NCI-H187 treated with DMSO at 0.1 percent for 48 hours (cell line): ENCODE measurements around the gene ERCC5.

Experiments used
- DNase-seq: peaks from one replicate; lab custom pipeline; 2025; lab: John Stamatoyannopoulos, UW

ERCC5 gene

DNA sequence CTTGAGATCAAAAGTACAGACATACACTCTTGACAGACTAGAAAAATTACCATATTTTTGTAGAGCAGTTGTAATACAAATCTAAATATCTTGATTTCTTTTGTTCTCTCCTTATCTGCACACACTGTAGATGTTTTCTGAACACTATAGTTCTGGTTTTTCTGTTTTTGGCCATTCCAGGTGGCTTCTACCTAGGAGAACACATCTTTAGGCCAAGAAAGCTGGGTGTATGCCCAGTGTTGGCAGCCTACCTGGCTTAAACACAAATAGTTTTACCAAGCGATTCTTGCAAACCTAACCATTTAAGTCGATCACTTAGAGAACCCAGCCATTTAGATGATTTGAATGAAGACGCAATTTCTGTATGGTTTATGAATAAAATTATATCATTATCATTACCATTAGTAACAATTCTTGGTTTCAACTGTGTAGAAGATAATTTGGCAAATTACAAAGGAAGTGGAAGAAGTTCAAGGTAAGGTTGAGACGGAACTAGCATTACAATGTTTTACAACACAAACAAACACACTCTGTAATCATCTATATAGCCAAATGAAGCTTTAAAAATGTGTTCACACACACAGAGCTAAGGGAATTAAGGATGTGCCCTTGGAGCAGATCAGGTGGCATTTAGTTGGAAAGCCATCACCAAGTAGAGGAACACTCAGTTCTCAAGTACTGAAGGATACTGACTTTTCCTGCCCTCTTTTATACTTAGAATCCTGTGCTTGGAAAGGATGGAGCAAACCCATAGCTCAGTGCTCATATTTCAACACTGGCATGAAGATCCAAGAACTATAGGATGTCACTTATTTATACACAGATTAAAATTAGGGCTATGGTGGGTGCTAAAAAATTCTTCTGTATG, 36.2 kb downstream of the ERCC5 start:
- no peak for DNase-seq

DNA sequence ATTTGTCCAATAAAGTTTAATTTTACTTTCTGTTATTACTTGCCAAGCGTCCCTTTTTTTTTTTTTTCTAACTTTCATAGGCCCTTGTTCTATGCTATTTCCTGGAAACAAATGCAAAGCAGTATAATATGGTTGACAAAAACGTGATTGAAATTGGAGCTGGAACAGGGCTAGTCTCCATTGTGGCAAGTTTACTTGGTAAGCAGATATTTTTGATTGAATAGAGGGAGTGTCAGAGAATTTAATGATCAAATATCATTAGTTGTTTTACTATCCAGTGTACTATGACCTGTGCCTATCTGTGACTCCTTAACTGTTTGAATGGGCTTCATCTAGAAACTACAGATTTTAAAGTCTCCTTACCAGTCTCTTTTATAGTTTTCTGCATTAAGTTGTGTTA, 46.7 kb downstream of the ERCC5 start:
- no peak for DNase-seq

DNA sequence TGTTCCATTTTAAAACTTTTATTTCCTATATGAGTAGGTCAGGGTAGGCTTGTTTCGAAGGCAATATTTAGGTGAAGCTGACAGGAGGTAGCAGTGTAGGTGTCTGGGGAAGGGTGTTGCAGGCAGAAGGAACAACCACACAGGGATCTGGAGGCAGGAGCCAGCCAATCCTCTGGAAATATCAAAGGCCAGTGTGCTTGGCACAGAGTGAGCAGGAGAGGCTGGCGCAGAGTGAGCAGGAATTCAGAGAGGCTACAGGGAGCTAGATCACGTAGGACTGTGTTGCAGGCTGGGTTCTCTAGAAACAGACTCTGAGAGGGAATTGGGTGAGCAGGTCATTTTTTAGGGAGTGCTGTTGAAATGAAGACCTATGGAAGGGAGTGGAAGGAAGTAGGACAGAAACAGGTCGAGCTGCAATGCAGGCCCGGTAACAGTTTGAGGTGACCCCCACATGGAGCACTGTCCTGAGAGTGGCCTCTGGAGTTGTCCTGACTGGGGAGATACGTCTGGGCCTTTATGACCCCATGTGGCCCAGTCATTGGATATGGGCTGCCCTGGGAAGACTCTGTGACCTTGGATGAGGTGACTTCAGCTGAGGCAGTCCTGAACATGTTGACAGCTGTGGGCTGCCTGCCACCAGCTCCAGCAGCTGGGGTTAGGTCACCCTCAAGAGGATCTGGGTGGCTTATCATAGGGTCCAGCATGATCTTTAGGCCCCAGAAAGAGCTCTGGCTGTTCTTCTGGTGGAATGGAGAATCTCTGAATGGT, 51.7 kb downstream of the ERCC5 start:
- no peak for DNase-seq

DNA sequence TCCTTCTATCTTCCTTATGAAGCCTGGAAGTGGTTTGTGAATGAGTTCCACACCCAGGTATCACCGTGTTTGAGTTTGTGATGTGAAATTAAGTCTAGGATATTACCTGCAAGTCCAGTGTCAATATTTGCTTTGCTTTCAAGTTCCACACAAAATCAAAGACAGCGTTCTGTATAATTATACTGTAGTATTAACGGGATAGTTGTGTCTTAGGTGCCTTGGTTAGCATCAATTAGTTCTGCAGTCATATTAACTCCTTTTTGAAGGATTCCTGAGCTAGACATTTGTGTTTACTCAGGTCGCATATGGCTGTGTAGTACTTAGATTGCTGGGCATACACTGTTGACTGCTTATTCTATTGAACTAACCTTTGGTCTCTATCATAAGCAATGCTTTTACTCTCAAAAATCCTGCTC, 54.4 kb downstream of the ERCC5 start:
- DNase-seq = no peak

DNA sequence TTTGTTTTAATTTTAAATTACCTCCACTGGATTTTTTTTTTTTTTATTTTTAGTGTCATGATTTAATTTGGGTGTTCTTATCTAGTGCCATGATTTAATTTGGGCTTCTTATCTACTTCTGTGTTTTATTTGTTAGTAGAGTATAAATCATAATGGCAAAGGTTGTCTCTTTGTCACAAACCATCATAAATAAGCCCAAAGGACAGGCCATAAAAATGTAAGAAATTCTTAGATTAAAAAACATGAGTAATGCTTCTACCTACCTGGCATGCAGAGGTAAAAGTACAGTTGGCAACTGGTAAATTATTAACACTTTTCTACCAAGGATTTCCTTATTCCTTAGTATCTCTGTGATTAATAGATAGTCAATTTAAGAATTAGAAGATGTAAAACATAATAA, 55.2 kb downstream of the ERCC5 start:
- no peak for DNase-seq

DNA sequence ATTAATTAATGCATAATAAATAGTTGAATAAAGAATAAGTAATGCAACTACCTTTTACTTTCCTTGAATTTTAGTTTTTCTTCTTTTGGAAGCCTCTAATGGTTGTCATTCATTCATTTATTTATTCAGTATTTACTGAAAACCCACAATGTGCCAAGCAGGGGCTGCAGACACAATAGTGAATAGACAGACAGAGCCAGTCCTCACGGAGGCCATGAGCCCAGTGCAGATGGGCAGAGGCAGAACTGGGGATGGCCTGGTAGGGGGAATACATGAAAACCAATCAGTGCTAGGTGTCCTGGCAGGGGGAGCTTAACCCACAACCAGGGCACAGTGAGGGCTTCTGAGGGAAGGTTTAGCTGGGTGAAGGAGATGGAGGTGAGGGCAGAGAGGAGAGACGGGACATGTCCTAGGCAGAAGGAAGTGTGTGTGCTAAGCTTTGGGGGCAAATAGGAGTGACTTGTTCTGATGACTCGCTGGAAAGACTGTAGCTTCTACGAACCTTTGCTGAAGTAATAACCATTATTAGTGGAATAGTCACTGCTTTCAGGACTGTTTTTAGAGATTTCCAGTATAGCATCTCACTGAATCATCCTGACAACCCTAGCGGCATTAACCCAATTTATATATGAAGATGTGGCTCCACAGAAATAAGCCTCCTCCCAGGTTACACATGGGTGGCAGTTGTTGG, 55.9 kb downstream of the ERCC5 start:
- DNase-seq = no peak

DNA sequence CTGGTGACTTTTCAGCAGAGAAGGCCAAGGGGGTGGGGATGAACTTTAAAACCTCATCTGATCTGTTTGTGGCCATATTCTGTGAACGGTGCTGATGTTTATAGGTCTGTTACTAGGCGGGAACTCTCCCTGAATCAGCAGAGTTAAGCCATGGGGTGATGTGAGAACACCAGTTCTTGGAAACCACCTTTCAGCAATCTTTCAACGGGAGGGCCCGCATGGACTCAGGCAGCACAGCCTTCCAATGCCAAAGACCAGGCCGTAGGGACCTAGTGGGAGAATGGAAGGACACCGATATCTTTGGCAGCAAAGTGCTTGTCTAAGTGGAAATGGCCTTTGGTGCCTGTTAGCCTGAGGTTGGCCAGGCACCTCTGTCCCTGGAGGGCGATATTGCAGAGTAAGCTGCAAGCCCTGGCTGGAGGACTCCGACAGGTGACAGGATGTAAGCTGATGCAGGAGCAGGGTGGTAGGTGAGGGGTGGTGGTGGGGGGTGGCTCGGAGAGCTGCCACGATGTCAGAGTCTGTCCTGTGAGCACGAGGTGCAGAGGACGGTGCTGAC, 57.0 kb downstream of the ERCC5 start:
- no peak for DNase-seq

DNA sequence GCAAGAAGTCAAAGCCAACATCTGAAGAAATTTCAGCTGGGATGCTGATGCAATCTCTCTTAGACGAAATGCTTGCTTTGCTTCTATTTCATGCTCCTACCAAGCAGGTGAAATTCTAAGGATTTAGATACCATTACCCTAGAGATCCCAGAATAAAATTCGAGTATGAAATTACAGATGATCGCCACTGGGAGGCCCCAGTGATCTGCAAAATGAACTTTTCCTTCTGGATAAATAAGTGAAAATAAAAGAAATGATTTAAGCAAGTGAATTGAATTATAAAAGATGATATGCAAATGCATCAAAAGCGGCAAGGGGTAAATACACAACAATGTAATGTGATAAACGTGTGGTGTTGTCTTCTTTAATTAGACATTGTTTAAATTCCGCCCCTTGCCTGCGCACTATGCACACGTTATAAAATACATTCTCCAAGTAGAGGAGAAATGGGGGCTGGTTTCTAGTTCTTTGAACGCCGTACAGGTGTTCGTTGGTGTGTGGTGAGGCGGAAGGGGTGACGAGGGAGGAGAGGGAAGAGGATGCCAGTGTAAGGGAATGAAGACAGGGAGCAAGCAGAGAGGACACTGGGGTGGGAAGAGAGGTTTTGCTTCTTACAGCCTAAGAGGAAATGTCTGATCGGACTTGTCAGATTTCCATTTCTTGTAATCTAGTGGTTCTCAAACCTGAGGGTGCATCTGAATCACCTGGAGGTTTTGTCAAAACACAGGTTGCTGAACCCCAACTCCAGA, 58.0 kb downstream of the ERCC5 start:
- DNase-seq = no peak

DNA sequence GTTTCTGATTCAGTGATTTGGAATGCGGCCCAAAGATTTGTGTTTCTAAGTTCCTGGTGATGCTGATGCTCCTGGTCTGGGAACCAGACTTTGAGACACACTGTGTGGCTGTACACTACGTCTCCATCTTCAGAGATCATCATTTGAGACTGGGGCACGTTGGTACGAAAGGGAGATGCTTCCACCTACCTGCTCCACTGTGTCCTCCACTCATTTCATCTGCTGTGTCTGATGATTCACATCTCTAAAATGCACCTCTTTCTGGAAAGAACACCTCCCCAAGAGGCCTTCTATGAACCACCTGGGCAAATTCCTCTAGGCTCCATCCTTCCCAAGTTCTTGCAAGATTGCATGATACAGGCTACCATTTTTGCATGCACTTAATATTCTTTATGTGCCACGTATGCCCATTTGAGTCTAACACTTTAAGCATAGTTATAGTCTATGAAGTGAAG, 58.6 kb downstream of the ERCC5 start:
- DNase-seq = no peak

DNA sequence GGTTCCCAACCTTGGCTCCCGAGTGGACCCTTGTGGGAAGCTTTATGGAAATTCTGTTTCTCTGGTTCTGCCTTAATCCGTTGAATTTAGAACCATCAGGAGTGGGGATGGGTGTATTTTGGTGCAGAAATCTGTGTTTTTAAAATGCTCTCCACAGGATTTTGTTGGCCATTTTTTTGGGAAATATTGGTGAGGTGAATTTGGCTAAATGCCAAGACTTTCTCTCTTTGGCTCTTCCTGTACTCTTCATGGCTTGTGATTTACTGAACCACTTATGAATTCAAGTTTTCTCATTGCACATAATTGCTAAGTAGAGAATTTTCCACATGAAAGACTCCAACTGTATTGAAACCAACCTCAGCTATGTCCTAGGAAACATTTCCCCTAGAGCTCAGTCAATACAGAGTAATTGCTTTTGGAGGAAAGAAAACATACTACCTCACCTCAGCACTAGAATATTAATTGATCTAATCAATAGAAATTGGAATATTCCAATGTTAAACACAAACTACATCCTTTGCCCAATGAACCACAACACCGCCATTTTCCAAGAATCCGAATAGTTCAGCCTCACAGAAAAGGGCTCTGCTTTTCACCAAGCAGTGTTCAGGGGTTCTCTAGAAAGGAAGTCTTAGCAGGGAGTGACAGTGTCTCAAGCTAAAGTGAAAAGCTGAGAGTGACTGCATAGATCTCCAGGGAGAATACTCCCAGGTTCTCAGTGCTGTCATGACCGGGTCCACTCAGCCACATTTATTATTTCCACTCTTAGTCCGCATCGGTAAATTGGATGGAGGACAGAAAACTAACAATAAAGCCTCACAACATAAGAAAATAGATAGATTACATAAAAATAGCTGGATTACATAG, 60.3 kb downstream of the ERCC5 start:
- DNase-seq = no peak

DNA sequence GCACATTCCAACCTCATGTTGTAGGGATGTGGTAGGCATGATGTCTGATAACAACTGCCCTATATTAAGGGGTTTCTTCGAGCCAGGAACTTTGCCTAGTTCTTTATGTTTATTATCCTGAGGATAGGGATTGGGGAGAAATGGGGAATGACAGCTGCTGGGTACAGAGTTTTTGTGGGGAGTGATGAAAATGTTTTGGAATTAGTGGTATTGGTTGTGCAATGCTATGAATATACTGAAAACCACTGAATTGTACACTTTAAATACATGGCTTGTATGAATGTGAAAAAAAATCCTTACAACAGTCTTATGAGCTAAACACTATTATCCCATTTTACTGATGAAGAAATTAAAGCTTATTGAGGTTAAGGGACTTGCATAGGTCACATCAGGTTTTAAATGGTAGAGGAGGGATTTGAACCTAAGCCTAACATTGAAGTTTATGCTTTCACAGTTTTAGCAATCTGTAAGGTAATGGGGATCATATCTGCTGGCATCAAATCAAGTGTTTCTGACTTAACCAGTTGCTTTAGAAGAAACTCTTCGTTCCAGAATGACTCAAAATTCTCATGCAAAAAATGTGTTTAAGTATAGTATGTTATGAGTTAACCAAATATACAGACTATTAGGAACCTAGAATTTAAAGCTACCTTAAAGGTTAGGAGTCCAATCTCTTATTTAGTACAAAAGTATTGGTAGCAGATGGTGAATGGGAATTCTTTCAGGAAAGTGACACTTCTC, 61.4 kb downstream of the ERCC5 start:
- DNase-seq = no peak

DNA sequence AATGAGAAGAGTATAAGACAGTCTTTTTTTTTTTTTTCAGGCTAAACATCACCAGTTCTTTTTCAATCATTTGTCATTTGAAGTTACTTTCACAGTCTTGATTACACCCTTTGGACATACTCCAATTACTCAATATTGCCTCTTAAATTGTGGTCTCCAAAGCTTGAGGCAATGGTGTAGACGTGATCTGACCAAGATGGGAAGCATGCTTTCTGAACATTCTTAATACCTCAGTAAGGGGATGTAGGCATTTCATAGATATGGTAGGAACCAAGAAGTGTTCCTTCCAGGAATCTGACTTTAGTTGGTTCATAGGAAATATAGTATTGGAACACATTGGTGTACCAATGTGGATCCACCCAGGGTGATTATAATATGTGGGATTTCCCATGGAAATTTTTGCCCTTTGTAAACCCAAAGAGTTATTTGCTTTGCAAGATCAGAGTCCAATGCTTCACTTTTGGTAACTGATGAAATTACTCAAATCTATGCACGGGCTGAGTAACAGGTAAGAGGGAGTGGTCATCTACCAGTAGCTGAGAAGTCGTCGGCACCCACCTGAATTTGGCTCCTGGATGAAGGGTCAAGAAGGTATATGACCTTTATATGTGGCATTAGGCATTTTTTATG, 62.2 kb downstream of the ERCC5 start:
- DNase-seq = no peak

DNA sequence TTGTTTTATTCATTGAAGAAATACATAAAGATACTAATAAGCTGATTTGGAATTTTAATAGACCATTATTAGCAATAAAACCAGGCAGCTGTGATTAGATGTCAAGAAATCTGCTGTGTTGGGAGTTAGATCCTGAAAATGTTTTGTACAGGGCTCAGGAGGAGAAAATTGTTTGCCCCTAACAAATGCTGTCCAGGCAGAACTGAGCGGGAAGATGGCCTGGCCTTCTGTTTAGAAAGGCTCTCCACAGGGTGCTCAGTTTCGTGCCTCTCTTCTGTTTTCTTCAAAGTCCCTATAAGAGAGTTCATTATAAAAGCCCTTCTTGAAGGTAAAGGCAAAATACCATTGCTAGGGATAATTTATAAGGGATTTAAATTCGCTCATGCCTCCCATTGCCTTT, 64.1 kb downstream of the ERCC5 start:
- DNase-seq = no peak

DNA sequence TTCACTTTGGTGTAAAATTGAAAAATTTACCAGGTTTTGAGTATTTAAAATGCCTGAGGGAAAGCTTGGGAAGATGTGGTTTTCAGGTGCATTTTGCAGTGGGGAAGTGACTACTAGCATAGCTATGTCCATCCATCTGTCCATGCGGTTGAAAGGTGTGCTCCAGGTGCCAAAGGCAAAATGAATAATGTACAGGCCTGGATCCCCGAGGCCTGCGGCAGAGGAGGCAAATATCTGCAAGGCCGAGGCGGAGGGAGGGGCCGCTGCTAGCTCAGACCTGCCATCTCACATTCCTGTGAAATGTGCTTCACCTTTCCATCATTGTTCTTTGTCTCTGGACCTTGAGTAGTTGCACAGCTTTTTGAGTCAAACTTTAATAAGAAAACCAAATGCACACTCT, 65.5 kb downstream of the ERCC5 start:
- DNase-seq = no peak

DNA sequence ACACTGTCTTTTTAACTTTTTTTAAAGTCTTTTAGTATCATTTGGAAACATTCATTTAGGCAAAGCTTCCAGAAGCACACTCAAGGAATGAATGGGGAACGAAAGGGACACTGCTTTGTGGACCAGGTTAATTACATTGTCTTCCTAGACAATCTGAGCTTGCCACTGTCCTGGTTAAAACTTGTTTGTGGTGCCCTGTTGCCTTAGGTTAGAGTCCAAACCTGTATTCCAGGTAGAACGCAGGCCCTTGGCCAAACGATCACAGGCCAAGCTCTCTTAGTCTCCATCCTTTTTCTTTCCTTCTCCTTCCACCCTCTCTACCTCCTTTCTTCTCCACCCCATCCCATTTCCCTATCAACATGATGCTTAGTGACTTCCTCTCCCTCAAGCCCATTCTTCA, 66.8 kb downstream of the ERCC5 start:
- DNase-seq = no peak

DNA sequence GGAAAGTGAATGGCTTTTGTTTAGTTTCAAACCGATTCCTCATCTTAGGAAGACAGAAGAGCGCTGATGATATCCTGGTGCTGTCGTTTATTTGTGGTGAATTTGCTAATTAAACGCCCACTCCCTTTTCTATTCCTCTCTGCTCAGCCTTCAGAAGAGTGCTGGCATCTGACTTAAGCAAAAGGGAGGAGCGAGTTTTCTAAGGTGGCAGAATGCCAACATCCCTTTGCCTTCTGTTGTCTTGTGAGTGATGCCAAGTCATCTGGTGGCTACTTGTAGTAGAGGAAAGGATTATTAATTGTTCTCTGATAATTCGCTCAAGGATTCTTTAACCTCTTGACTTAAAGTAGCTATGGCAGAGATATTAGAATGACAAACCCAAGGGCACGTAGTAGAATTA, 68.1 kb downstream of the ERCC5 start:
- no peak for DNase-seq

DNA sequence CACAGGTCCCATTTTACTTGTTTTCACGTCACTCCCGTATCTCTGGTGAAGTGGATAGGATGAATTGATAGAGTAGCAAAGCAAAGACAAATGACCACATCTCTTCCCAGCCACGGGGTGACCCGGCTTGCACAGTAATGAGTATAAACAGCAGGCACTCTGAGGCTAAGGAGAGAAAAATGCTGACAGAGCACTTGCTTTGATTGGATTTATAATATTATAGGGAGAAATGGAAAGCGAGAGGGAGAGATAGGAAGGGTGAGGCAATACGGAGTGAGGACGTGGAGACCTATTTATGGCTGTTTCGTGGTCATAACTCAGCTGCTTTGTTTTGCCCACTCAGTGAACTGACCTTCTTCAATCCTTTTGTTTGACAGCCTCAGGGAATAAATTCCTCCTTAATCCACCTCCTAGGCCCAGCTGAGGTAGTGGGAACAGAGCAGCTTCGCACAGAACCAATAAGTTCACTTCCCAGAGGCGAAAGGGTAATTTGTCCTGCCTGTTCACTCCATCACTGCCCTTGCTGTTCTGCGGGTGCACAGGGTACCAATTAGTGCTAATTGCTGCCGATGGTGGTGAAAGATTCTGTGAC, 68.6 kb downstream of the ERCC5 start:
- no peak for DNase-seq

DNA sequence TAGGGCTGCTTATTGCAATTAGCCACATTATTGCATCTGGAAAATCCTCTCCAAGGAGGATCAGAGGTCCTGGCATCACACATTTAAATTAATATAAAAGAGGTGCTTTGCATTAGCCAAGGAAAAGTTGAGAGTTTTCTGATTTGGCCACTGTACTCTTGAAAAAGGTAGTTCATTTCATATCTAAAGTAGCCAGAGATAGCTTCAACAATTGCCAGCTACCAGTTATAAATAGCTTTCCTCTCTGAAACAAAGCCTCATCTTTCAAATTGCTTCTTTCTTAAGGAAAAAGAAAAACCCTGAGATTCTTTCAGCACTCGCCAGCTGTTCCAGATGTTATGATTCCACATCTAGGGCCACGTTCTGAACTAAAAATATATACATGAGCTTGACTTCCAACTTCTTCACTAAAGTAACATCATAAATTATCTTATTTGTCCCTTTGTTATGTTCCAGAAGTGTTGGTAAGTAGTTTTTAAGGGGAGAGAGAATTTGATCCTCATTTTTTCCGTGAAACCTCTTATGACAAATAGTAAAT, 69.6 kb downstream of the ERCC5 start:
- no peak for DNase-seq

DNA sequence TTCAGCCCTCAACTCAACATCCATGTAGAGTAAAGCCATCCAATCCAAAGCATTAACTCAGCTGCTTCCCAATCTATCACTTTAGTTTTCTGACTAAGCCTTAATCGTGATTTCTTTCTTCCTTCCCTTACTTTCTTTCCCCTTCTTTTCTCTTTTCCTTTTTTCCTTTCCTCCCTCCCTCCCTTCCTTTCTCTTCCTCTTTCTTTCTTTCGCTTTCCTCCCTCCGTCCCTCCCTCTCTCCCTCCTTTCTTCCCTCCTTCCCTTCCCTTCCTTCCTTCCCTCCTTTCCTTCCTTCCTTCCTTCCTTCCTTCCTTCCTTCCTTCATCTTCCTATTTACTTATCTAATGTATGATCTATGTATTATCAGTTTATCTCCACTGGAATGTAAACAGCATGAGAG, 71.2 kb downstream of the ERCC5 start:
- no peak for DNase-seq
